Medulla oblongata (tissue), 1 donor: ENCODE results near the gene OR1J1.

ENCODE experiments used
- DNase-seq: peaks from one replicate; pipeline ENCODE4 v3.0.0-alpha.2; 2015; ENCODE audit errors: extremely low spot score

OR1J1 gene

GRCh38 chr9:122445155-122445749, 32.5 kb downstream of the OR1J1 start:
- no peak for DNase-seq

- DNase-seq, result no peak
Measured at GRCh38 chr9:122444041-122444733, 33.5 kb downstream of the OR1J1 start.

- DNase-seq, result no peak
Measured at GRCh38 chr9:122442568-122442967, 35.2 kb downstream of the OR1J1 start.
